RWPE2 (cell line): ENCODE results near the gene CDH4.
A peak's percentile ranks its signal among the peaks of the same experiment; 100 is the strongest.

Experiments
- ATAC-seq: fragments of 200-7000 bp; cut with Tn5 transposase; 3 replicates; pipeline ENCODE4 v1.9.1; 2021; ENCODE audit warnings: low read depth
- DNase-seq: peaks from one replicate; pipeline ENCODE4 v3.0.0-alpha.2; 2020; ENCODE audit warnings: low spot score
- H3K27ac ChIP-seq: fragments of 450-650 bp; 2 replicates; pipeline ENCODE4 v1.5.1; 2017; ENCODE audit warnings: mild to moderate bottlenecking; ENCODE audit not compliant: poor library complexity, severe bottlenecking
- H3K27me3 ChIP-seq: fragments of 250-450 bp; sonication (Bioruptor Pico); 2 replicates; pipeline ENCODE4 v1.5.1; 2021; ENCODE audit warnings: mild to moderate bottlenecking, moderate library complexity; ENCODE audit not compliant: insufficient read depth, poor library complexity, severe bottlenecking
- H3K36me3 ChIP-seq: fragments of 250-450 bp; sonication (Bioruptor Pico); 2 replicates; pipeline ENCODE4 v1.5.1; 2020; ENCODE audit warnings: low read depth, mild to moderate bottlenecking, moderate library complexity
- H3K4me1 ChIP-seq: fragments of 250-450 bp; sonication (Bioruptor Pico); 2 replicates; pipeline ENCODE4 v1.5.1; 2021; ENCODE audit warnings: mild to moderate bottlenecking, moderate library complexity; ENCODE audit not compliant: insufficient read depth, poor library complexity, severe bottlenecking
- H3K4me3 ChIP-seq: fragments of 250-450 bp; sonication (Bioruptor Pico); 2 replicates; pipeline ENCODE4 v1.5.1; 2021; ENCODE audit warnings: mild to moderate bottlenecking, moderate library complexity; ENCODE audit not compliant: severe bottlenecking
- H3K9me3 ChIP-seq: fragments of 250-450 bp; sonication (Bioruptor Pico); 2 replicates; pipeline ENCODE4 v1.5.1; 2021; ENCODE audit warnings: mild to moderate bottlenecking, moderate library complexity; ENCODE audit not compliant: severe bottlenecking
- CTCF ChIP-seq: fragments of 450-650 bp; IDR thresholded peaks from one replicate; pipeline ENCODE4 v1.5.1; 2017; ENCODE audit warnings: mild to moderate bottlenecking, moderate library complexity; ENCODE audit not compliant: poor library complexity, severe bottlenecking

CDH4 gene

DNA sequence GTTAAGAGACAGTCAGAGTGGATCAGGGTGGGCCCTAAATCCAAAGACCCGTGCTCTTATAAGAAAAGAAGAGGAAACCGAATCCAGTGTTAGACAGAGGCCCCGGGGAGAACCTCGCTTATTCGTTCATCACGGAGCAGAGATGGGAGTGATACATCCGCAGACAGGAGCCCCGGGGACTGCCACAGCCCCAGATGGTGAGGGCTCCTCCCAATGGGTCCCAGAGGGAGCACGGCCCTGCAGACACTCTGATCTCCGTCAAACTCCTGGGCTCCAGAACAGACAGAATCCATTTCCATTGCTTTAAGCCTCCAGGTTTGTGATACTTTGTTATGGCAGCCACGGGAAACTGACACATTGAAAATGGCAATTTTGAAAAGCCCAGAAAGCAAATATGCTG, 47.0 kb downstream of the CDH4 start:
- DNase-seq (peak; percentile 72), ATAC-seq (no peak)
- no peak for TF ChIP-seq CTCF
- peaks cover 14% of the 10 kb centered on the region for H3K36me3 ChIP-seq
- peaks cover 39% of the 10 kb centered on the region for H3K4me1 ChIP-seq
- no peaks in the 10 kb centered on the region for H3K9me3 ChIP-seq
- H3K4me3 ChIP-seq, result no peak overlapping the region
- no peaks in the 10 kb centered on the region for H3K27me3 ChIP-seq
- H3K27ac ChIP-seq, result no peak overlapping the region

DNA sequence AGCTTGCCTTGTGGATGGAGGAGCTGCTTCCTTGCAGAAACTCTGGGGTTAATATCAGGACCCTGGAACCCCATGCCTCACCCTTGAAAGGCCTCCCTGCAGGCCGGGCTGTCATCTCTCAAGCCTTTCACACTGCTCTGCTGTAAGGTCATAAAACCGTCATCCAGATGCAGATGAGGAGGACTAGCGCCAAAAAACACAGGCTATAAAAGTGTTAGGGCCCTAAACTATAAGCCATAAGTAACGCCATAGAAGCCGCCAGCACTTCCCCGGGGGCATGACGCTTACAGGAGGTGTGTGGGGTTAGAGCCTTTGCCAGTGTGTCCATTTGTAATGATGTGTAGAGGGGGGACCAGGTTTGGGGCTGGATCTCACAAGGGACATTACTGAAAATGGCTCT, 47.6 kb downstream of the CDH4 start:
- ATAC-seq (no peak), DNase-seq (peak; percentile 66)
- Histone ChIP-seq H3K9me3 (no peaks in the 10 kb centered on the region), H3K4me1 (peaks cover 39% of the 10 kb centered on the region), H3K36me3 (peaks cover 17% of the 10 kb centered on the region), H3K27me3 (no peaks in the 10 kb centered on the region), H3K27ac (no peak overlapping the region), H3K4me3 (no peak overlapping the region)
- TF ChIP-seq CTCF, result no peak

DNA sequence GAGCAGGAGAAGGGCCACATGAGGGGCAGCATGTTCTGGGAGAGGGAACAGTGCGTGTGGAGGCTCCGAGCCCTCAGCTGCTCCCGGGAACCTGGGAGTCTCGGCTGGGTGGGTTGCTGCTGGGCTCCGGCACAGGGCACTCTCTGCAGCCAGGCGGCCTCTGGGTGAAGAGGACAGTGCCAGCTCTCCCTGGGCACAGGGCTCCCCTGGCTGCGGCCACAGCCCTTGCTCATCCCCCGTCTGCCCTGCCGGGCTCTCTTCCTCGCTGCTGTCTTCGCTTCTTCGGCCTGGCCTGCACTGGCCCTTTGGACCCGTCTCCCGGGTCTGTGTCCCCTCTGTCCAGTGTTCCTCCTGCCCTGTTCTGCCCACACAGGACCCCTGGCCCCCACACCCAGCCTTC, 48.2 kb downstream of the CDH4 start:
- Histone ChIP-seq H3K27ac (no peak overlapping the region), H3K36me3 (peaks cover 18% of the 10 kb centered on the region), H3K4me3 (no peak overlapping the region), H3K27me3 (no peaks in the 10 kb centered on the region), H3K9me3 (no peaks in the 10 kb centered on the region), H3K4me1 (peaks cover 33% of the 10 kb centered on the region)
- TF ChIP-seq CTCF, result no peak
- no peak for ATAC-seq
- peak; percentile 85 for DNase-seq

DNA sequence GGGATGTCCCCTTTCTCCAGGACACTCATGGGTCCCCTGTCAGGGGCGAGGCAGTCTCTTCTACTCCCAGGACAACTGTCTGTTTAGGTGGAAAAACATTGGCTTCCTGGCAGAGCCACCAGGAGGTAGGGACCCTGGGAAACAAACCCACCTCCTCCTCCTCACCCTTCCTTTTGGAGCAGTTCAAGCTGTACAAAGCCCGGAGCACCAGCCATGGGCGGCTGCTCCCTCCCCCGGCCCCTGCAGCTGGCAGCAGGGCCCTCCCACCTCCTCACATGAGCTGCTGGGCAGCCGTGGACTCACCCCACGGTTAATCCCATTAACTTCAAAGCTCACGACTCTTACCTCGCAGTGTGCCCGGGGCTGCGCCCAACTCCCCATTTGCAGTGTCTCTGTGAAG, 48.6 kb downstream of the CDH4 start:
- Histone ChIP-seq H3K27ac (no peak overlapping the region), H3K36me3 (peaks cover 21% of the 10 kb centered on the region), H3K27me3 (no peaks in the 10 kb centered on the region), H3K9me3 (no peaks in the 10 kb centered on the region), H3K4me1 (peaks cover 29% of the 10 kb centered on the region), H3K4me3 (no peak overlapping the region)
- DNase-seq (no peak), ATAC-seq (no peak)
- no peak for TF ChIP-seq CTCF

DNA sequence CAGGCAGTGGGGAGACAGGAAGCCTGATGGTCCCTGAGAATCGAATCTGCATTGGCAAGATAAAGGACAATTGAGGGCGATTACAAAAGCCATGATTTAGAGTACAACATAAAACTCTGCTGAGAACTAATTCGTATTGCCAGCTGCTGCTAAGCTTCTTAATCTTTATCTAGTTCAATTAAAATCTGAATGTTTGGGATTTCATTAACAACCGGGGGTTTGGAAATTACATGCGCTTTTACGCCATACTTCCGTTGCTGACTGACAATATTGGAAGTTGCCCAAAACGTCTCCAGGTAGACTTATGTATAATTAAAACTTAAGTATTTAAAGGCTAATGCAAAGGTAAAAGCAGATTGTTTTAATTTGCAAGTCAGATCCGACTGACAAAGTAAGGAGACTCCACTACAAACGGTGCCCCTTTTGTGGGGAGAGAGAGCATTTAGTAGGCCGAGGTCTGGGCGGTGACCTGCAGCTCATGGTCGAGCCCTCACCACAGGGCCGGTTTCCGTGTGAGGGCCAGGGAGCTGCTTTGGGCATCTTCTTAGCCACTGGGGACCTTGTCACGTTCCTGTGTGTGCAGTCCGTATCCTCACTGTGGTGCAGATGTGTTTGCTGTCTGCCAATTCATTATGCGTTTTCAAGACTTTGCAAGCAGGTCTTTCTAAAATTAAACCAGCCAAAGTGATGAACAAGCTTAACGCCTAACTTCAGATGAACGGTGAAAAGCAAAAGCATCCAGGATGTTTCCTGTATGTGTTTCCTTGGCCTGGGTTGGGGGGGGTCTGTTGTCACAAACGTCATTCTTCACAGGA, 49.9 kb downstream of the CDH4 start:
- H3K4me1 ChIP-seq, result peaks cover 17% of the 10 kb centered on the region
- H3K4me3 ChIP-seq, result no peak overlapping the region
- ATAC-seq (no peak), DNase-seq (no peak)
- H3K36me3 ChIP-seq, result peaks cover 26% of the 10 kb centered on the region
- no peak overlapping the region for H3K27ac ChIP-seq
- TF ChIP-seq CTCF, result no peak
- H3K9me3 ChIP-seq, result no peaks in the 10 kb centered on the region
- no peaks in the 10 kb centered on the region for H3K27me3 ChIP-seq
